GM12874 (cell line): ENCODE results near the gene TIGAR.

Experiments used
- CTCF ChIP-seq: IDR thresholded peaks from 2 replicates; pipeline ENCODE4 v1.5.1; 2011; ENCODE audit warnings: low read depth, mild to moderate bottlenecking, control low read depth, low read length, moderate library complexity; ENCODE audit not compliant: insufficient read depth

The TIGAR gene

DNA sequence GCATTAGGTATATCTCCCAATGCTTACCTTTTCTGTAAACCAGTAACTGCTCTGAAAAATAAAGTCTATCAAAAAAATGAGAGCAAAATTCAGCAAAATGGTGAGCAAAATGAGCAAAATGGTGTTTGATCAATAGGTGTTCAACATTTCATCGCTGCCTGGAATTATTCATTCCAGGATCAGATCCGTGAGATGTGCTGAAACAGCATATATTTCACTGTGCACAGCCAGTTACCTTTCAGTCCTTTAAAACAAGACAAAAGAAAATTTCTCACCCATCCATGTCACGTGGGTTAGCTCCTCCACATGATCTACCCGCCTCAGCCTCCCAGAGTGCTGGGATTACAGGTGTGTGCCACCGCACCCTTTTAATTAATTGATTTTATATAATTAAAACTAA lies 66.6 kb downstream of the TIGAR start:
- TF ChIP-seq CTCF = no peak

DNA sequence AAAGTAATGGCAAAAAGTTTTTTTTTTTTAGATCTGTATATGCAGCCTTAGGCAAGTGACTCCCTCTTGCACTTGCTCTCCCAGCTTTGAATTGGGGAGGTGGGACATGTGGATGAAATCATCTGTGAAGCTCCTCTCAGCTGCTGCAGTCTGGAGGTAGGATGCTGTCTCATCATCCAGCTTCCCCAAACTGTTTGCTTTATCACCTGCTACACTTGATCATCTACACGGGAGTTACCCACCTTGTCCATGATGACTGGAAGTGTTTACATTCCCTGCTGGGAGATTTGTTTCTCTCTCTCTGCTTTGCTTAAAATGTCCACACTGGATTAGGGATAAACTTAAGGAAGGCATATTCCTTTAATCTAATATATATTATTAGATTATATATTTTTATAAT lies 67.0 kb downstream of the TIGAR start:
- TF ChIP-seq CTCF = no peak

GRCh38 chr12:4388662-4389061 lies 67.6 kb downstream of the TIGAR start:
- TF ChIP-seq CTCF = no peak

GRCh38 chr12:4392223-4392742 lies 71.3 kb downstream of the TIGAR start:
- TF ChIP-seq CTCF = no peak

- TF ChIP-seq CTCF = no peak
Observed at GRCh38 chr12:4393211-4393610, 72.2 kb downstream of the TIGAR start.

DNA sequence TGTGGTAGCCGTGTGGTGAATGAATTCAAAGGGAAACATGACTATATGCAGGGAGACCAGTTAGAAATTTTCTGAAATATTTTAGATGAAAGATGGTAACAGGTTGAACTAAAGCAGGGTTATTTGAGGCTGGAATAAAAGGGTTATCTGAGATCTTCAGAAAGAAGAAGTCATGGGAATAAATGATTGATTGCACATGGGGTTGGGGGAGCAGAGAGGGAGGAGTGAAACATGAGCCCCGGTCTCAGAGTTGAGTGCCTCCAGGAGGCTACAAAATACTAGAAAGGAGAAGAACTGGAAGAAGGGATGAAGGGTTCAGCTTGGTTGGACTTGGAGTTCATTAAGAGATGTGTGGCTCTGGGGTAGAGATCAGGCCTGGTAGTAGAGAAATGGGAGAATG lies 74.8 kb downstream of the TIGAR start:
- TF ChIP-seq CTCF = no peak

GRCh38 chr12:4401117-4401516 lies 80.1 kb downstream of the TIGAR start:
- no peak for TF ChIP-seq CTCF

DNA sequence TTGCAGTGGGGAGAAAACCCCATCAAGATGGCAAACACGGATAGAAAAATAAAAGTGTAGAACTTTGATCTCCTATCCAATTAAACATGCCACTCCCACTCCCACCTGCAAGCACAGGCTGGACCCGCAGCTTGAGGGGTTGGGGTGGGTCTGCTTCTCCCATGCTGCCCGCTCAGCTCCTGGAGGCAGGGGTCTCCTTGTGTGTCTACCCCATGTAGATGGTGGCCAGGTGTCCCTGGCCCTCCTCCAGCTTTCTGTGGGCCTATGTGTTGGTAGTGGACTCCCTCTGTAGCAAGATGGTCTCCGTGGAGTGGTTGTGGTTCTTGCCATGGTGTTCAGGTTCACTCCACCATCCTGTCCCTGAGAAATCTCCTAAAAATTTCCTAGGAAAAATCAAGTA lies 82.0 kb downstream of the TIGAR start:
- no peak for TF ChIP-seq CTCF
